ENCODE measurements around the gene SLC24A4. TPM values are rescaled to one million over a fixed set of nuclear protein-coding genes. Genes with fewer than 3 reads are reported as not detected.

Gene SLC24A4
- total RNA-seq, 1 experiment from 2014 or later: not detected

- TF ChIP-seq CTCF (IDR thresholded peaks at IDR 0.05 in 2 of 3, conservative IDR thresholded peaks at IDR 0.05 in 1 of 3; ENCODE audit: borderline replicate concordance in 1 of 3, insufficient read depth in 1 of 3, low read depth in 2 of 3, low read length in 2 of 3) (no peak), REST (IDR thresholded peaks at IDR 0.05; ENCODE audit: low read depth) (no peak), ZNF274 (IDR thresholded peaks at IDR 0.05; ENCODE audit: low read depth, low read length) (no peak), EGR1 (IDR thresholded peaks at IDR 0.05; ENCODE audit: low read depth) (no peak), SIN3A (IDR thresholded peaks at IDR 0.05; ENCODE audit: low read depth) (no peak), MAX (IDR thresholded peaks at IDR 0.05) (no peak)
These were observed 159.0 kb downstream of the SLC24A4 start (continued) for GRCh38 chr14:92481811-92482555.
